Keratinocyte (primary cell): ENCODE results near the gene FAM227A.

Experiments
- EZH2 ChIP-seq: IDR thresholded peaks from one replicate; pipeline ENCODE4 v1.6.1; 2012; ENCODE audit warnings: inconsistent platforms, mild to moderate bottlenecking, low read length, moderate library complexity
- TF ChIP-seq, protein P1 (sequence below), 3 experiments: IDR thresholded peaks in 1 of 3; conservative IDR thresholded peaks in 1 of 3; optimal IDR thresholded peaks in 1 of 3; 2 replicates in 2 of 3; 3 replicates in 1 of 3; pipeline versions ENCODE3 to v1.5.1; 2011; ENCODE audit warnings: low read length in 3 of 3, mild to moderate bottlenecking in 3 of 3, moderate library complexity in 2 of 3, control low read depth in 1 of 3, inconsistent platforms in 1 of 3; ENCODE audit not compliant: insufficient read depth in 2 of 3; ENCODE audit errors: extremely low read depth in 1 of 3

DNA sequence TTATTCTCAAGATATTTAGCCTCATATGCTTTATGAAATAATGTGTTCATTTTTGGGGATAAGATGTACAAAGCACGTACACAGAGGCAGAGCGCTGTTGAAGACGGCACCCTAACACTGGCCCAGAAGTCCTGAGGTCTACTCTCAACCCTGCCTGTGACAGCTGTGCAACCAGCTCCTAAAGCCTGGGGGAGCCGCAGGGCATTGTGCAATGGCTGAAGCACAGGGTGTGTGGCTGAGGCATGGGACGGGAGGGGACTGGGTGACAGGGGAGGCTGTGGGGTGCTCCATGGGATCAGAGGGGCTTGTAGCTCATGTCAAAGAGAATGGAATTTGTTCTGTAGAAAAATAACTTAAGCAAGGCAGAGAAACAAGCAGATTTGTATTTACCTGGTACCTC, 27.7 kb downstream of the FAM227A start:
- TF ChIP-seq, protein P1, sequence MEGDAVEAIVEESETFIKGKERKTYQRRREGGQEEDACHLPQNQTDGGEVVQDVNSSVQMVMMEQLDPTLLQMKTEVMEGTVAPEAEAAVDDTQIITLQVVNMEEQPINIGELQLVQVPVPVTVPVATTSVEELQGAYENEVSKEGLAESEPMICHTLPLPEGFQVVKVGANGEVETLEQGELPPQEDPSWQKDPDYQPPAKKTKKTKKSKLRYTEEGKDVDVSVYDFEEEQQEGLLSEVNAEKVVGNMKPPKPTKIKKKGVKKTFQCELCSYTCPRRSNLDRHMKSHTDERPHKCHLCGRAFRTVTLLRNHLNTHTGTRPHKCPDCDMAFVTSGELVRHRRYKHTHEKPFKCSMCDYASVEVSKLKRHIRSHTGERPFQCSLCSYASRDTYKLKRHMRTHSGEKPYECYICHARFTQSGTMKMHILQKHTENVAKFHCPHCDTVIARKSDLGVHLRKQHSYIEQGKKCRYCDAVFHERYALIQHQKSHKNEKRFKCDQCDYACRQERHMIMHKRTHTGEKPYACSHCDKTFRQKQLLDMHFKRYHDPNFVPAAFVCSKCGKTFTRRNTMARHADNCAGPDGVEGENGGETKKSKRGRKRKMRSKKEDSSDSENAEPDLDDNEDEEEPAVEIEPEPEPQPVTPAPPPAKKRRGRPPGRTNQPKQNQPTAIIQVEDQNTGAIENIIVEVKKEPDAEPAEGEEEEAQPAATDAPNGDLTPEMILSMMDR (optimal IDR thresholded peaks at IDR 0.05 in 1 of 3, IDR thresholded peaks at IDR 0.05 in 1 of 3, conservative IDR thresholded peaks at IDR 0.05 in 1 of 3; ENCODE audit: extremely low read depth in 1 of 3, insufficient read depth in 2 of 3, low read length in 3 of 3) = no peak
- no peak for TF ChIP-seq EZH2
